Tibial nerve (tissue), 3 donors: ENCODE results near the gene CHTOP.

Experiments used
- EP300 ChIP-seq, 2 donors: sonication (generic); formaldehyde crosslinking; IDR thresholded peaks; one replicate each; pipeline ENCODE4 v1.6.1; 2017; ENCODE audit warnings: antibody characterized with exemption in 2 of 2, mild to moderate bottlenecking in 1 of 2
- POLR2A ChIP-seq, 2 donors: fragments of 450-650 bp; IDR thresholded peaks; one replicate each; pipeline ENCODE4 v1.6.1; 2017; ENCODE audit warnings: antibody characterized with exemption in 2 of 2, mild to moderate bottlenecking in 2 of 2, moderate library complexity in 2 of 2

- TF ChIP-seq POLR2A (IDR thresholded peaks at IDR 0.05) (no peak), EP300 (IDR thresholded peaks at IDR 0.05) (no peak)
Measured at GRCh38 chr1:153655333-153655732, 21.5 kb downstream of the CHTOP start.
